Mesendoderm (in vitro differentiated cells): ENCODE results near the gene GCN1. TPM values are rescaled to one million over a fixed set of nuclear protein-coding genes. Genes with fewer than 3 reads are reported as not detected.

Experiments
- DNase-seq: peaks from one replicate; pipeline ENCODE4 v3.0.0; 2013
- H2AK5ac ChIP-seq: 2 replicates; pipeline ENCODE4 v1.6.1; 2013; ENCODE audit warnings: low read length, inconsistent platforms
- H2BK120ac ChIP-seq: 2 replicates; pipeline ENCODE4 v1.6.1; 2013; ENCODE audit warnings: low read depth, mild to moderate bottlenecking, low read length, moderate library complexity, mixed read lengths
- H2BK15ac ChIP-seq: replicated peaks from 2 replicates; pipeline ENCODE4 v1.6.1; 2013; ENCODE audit warnings: low read depth, mild to moderate bottlenecking, moderate library complexity
- H2BK5ac ChIP-seq: 2 replicates; pipeline ENCODE4 v1.6.1; 2013; ENCODE audit warnings: low read length, inconsistent platforms
- H3K18ac ChIP-seq: 2 replicates; pipeline ENCODE4 v1.6.1; 2013; ENCODE audit warnings: mild to moderate bottlenecking, low read length, mixed read lengths
- H3K23ac ChIP-seq: one replicate; pipeline ENCODE4 v1.6.1; 2013; ENCODE audit warnings: low read length
- H3K27ac ChIP-seq: 2 replicates; pipeline ENCODE4 v1.5.1; 2013; ENCODE audit warnings: low read depth, mild to moderate bottlenecking, inconsistent platforms, low read length, moderate library complexity
- H3K27me3 ChIP-seq: 2 replicates; pipeline ENCODE4 v1.6.1; 2013; ENCODE audit warnings: low read length, control low read depth, mild to moderate bottlenecking, inconsistent platforms; ENCODE audit not compliant: insufficient read depth, poor library complexity
- H3K36me3 ChIP-seq: 2 replicates; pipeline ENCODE4 v1.6.1; 2013; ENCODE audit warnings: low read length, inconsistent platforms; ENCODE audit not compliant: control insufficient read depth, insufficient read depth
- H3K4ac ChIP-seq: one replicate; pipeline ENCODE4 v1.6.1; 2013; ENCODE audit warnings: low read depth, mild to moderate bottlenecking, low read length, moderate library complexity
- H3K4me1 ChIP-seq: 2 replicates; pipeline ENCODE4 v1.6.1; 2013; ENCODE audit warnings: low read depth, low read length, inconsistent platforms; ENCODE audit not compliant: control insufficient read depth
- H3K4me2 ChIP-seq: 2 replicates; pipeline ENCODE4 v1.6.1; 2013; ENCODE audit warnings: low read length
- H3K4me3 ChIP-seq: 2 replicates; pipeline ENCODE4 v1.5.1; 2013; ENCODE audit warnings: mild to moderate bottlenecking, low read length
- H3K56ac ChIP-seq: one replicate; pipeline ENCODE4 v1.6.1; 2013; ENCODE audit warnings: low read length
- H3K79me1 ChIP-seq: 2 replicates; pipeline ENCODE4 v1.6.1; 2013; ENCODE audit warnings: low read length, inconsistent platforms
- H3K79me2 ChIP-seq: 2 replicates; pipeline ENCODE4 v1.6.1; 2013; ENCODE audit warnings: mild to moderate bottlenecking, low read length; ENCODE audit not compliant: control insufficient read depth, insufficient read depth
- H3K9ac ChIP-seq: 2 replicates; pipeline ENCODE4 v1.6.1; 2013; ENCODE audit warnings: low read length, inconsistent platforms
- H4K5ac ChIP-seq: one replicate; pipeline ENCODE4 v1.6.1; 2013; ENCODE audit warnings: low read length
- H4K8ac ChIP-seq: one replicate; pipeline ENCODE4 v1.6.1; 2013; ENCODE audit warnings: low read depth, mild to moderate bottlenecking, control low read depth, low read length, moderate library complexity
- WGBS: extraction: QIAGEN DNeasy Blood & Tissue Kit; methylation state at CpG from one replicate; pipeline ENCODE4 v1.1.7; 2013; ENCODE audit warnings: low lambda C conversion rate, missing lambda C conversion rate; ENCODE audit not compliant: insufficient coverage; ENCODE audit errors: extremely low coverage; 5-methylcytosine and 5-hydroxymethylcytosine counted together
- small RNA-seq: library from polyadenylated mRNA; stranded (forward); fragments of <200 nt; extraction: miRNeasy Mini kit (QIAGEN cat#:217004); gene quantifications from one replicate; pipeline ENCODE3, GENCODE V24; 2013; ENCODE audit not compliant: insufficient read depth

GCN1 gene

DNA sequence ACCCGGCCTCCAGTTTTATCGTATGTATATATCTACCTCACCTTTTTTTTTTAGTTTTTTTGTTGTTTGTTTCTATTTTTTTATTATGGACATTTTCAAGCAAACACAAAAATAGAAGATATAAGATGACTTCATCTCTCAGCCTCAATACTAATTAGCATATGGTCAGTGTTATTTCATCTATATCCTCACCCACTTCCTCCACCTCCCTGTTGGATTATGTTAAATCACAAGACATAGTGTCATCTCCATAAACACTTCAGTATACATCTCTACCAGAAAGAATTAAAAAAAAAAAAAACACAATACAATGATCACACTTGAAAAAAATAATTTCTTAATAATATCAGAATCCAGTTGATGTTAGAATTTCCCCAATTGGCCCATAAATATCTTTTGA lies 112.9 kb downstream of the GCN1 start:
- WGBS = no CpG with 5 or more reads among the region's 2 CpGs
- Histone ChIP-seq H3K4me1 (no peaks in the 10 kb centered on the region), H3K79me1 (no peaks in the 10 kb centered on the region), H2BK5ac (no peak overlapping the region), H2BK120ac (no peak overlapping the region), H3K56ac (no peak overlapping the region), H3K27ac (no peak overlapping the region), H3K9ac (no peak overlapping the region), H3K36me3 (no peaks in the 10 kb centered on the region), H4K5ac (no peak overlapping the region), H2AK5ac (no peak overlapping the region), H2BK15ac (no peak overlapping the region), H3K18ac (no peak overlapping the region), H4K8ac (no peak overlapping the region), H3K4ac (no peak overlapping the region), H3K27me3 (no peaks in the 10 kb centered on the region), H3K4me2 (no peak overlapping the region), H3K79me2 (no peaks in the 10 kb centered on the region), H3K23ac (no peak overlapping the region), H3K4me3 (no peak overlapping the region)
- no peak for DNase-seq

DNA sequence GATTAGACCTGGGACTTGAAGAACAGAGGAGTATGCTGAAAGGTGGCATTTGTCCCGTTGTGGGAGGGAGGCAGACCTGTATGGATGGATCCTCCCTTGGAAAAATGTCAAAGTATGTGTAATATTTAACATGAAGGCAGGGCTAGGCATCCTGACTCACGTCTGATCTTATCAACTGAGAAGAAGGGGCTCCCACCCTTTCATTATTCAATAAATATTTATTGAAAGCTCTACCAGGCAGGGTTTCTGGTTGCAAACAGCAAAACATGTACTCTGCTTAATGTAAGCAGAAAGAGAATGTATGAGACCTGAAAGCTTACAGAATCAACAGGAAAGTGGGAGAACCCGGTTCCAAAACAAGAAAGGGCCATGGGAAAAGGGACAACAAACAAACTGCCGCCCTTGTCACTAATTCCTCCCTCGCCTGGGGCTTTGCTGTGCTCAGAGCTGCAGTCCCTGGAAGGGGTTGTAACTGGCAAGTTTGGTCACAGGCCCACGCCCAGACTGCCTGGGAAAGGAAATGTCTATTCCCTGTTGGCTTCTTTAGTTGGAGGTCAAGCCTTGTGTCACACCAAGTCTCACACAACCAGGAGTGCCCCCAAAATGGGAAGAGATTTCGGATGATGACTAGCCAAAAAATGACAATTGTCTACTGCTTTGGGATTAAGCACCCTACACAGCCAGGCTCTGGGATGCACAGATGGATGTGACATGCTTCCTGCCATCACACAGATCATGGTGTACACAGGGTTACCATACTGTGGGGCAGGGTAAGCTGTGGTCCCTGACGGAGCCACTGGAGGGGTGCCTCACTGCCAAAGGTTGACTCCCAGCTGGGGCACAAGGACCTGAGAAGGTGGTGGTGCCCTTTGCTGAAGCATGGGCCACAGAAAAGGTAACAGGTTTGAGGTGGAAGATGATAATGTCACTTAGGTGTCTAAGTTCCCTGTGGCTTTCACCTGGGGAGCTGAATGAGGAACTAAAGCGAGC lies 114.8 kb downstream of the GCN1 start:
- Histone ChIP-seq H3K27ac (no peak overlapping the region), H2BK5ac (no peak overlapping the region)

DNA sequence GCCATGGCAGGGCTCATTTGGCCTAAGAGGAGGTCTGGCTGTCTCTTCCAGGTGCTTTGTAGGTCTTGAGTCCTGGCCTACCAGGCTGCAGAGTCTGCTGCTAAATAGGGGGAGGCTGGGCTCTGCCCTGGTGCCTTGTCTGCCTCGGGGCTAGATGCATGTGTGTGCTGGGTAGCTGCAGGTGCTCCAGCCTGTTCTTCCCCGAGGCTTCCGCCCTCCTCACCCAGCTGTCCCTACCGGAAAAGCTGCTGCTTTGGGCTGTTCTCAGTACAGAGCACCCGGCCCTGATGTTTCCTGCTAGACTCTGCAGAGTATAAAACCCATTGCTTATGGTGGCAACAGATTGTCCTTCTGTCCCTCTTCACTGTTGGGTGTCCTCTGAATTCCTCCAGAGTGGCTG lies 115.6 kb downstream of the GCN1 start:
- no peak overlapping the region for H2BK5ac ChIP-seq
- H3K4me2 ChIP-seq = no peak overlapping the region
- H3K4me3 ChIP-seq = no peak overlapping the region
- no peak overlapping the region for H2AK5ac ChIP-seq
- no peak overlapping the region for H3K9ac ChIP-seq
- no peak overlapping the region for H2BK120ac ChIP-seq
- H3K56ac ChIP-seq = no peak overlapping the region
- H3K79me1 ChIP-seq = no peaks in the 10 kb centered on the region
- no peaks in the 10 kb centered on the region for H3K27me3 ChIP-seq
- H4K5ac ChIP-seq = no peak overlapping the region
- H4K8ac ChIP-seq = no peak overlapping the region
- H2BK15ac ChIP-seq = no peak overlapping the region
- H3K79me2 ChIP-seq = no peaks in the 10 kb centered on the region
- H3K18ac ChIP-seq = no peak overlapping the region
- H3K27ac ChIP-seq = no peak overlapping the region
- no peak overlapping the region for H3K4ac ChIP-seq
- peak overlapping the region; percentile 19 for H3K23ac ChIP-seq
- WGBS = no CpG with 5 or more reads among the region's 5 CpGs
- no peaks in the 10 kb centered on the region for H3K4me1 ChIP-seq
- DNase-seq = no peak
- H3K36me3 ChIP-seq = no peaks in the 10 kb centered on the region

More for the DNA sequence above, 114.8 kb downstream of the GCN1 start:
- WGBS = no CpG with 5 or more reads among the region's 9 CpGs
- no peak overlapping the region for H3K4ac ChIP-seq
- H3K79me2 ChIP-seq = no peaks in the 10 kb centered on the region
- no peak overlapping the region for H4K5ac ChIP-seq
- H3K36me3 ChIP-seq = no peaks in the 10 kb centered on the region
- H3K9ac ChIP-seq = no peak overlapping the region
- no peaks in the 10 kb centered on the region for H3K27me3 ChIP-seq
- no peak overlapping the region for H3K23ac ChIP-seq
- no peak overlapping the region for H3K18ac ChIP-seq
- no peak overlapping the region for H3K4me3 ChIP-seq
- no peak overlapping the region for H2BK120ac ChIP-seq
- no peaks in the 10 kb centered on the region for H3K4me1 ChIP-seq
- H2BK15ac ChIP-seq = no peak overlapping the region
- no peak for DNase-seq
- no peaks in the 10 kb centered on the region for H3K79me1 ChIP-seq
- no peak overlapping the region for H3K56ac ChIP-seq
- no peak overlapping the region for H2AK5ac ChIP-seq
- H3K4me2 ChIP-seq = no peak overlapping the region
- H4K8ac ChIP-seq = no peak overlapping the region

DNA sequence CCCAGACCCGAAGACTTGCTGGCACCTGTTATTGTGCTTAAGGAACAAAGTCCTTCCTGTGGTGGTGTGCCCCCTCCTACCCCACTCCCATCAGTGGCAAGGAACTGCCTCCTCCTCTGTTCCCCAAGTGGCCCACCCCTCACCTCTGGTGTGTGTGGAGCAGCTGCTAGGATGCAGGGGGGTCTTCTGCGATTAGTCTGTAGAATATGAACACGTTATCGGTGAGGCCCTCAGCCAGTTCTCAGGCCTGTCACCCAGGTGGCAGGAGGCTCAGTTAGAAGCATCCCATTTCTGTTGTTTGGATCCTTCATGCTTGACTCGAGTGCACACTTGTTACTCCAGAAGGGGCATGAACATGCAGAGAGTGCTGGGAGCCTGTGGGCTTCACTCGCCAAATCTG lies 117.3 kb downstream of the GCN1 start:
- no peak overlapping the region for H3K9ac ChIP-seq
- H2BK15ac ChIP-seq = no peak overlapping the region
- no peak overlapping the region for H3K4me3 ChIP-seq
- H2AK5ac ChIP-seq = no peak overlapping the region
- no peaks in the 10 kb centered on the region for H3K4me1 ChIP-seq
- no peaks in the 10 kb centered on the region for H3K36me3 ChIP-seq
- H3K18ac ChIP-seq = no peak overlapping the region
- no peaks in the 10 kb centered on the region for H3K27me3 ChIP-seq
- H3K27ac ChIP-seq = no peak overlapping the region
- no peaks in the 10 kb centered on the region for H3K79me1 ChIP-seq
- H3K79me2 ChIP-seq = no peaks in the 10 kb centered on the region
- no peak overlapping the region for H3K23ac ChIP-seq
- no peak overlapping the region for H4K8ac ChIP-seq
- H2BK5ac ChIP-seq = no peak overlapping the region
- H3K4ac ChIP-seq = no peak overlapping the region
- H2BK120ac ChIP-seq = no peak overlapping the region
- WGBS = no CpG with 5 or more reads among the region's 6 CpGs
- no peak for DNase-seq
- H3K56ac ChIP-seq = no peak overlapping the region
- H3K4me2 ChIP-seq = no peak overlapping the region
- no peak overlapping the region for H4K5ac ChIP-seq

Small RNA genes lying within 50 kb of the gene (small RNA-seq; reads per million reads assigned to genes)
- not detected for gene MIR4498
